ENCODE measurements around the gene COQ5.

The COQ5 gene

GRCh38 chr12:120469450-120470149 lies 59.4 kb downstream of the COQ5 start, which contains the start of gene SRSF9:
Gene SRSF9, minus strand, starts transcription at chr12:120469748. Its CDS starts 139 bp downstream, at chr12:120469609.
- H4K5ac ChIP-seq (ENCODE audit: low read length), result peak within 1 kb of the TSS; percentile 33

GRCh38 chr12:120468821-120469449 lies 60.0 kb downstream of the COQ5 start:
- Histone ChIP-seq H3K79me2 (ENCODE audit: control insufficient read depth, insufficient read depth, low read length) (peaks cover 34% of the 10 kb centered on the region), H2BK15ac (replicated peaks; ENCODE audit: low read depth) (no peak overlapping the region), H2BK120ac (ENCODE audit: low read depth, low read length) (peak overlapping the region; percentile 4), H3K18ac (ENCODE audit: low read length) (peak overlapping the region; percentile 63), H3K56ac (ENCODE audit: low read length) (peak overlapping the region; percentile 100), H2BK5ac (ENCODE audit: low read length) (peak overlapping the region; percentile 93), H3K27me3 (ENCODE audit: insufficient read depth, low read length, poor library complexity) (no peaks in the 10 kb centered on the region), H3K4me2 (ENCODE audit: low read length) (peak overlapping the region; percentile 83), H3K79me1 (ENCODE audit: low read length) (peaks cover 10% of the 10 kb centered on the region), H4K5ac (ENCODE audit: low read length) (no peak overlapping the region), H3K4me3 (ENCODE audit: low read length) (peak overlapping the region; percentile 90), H3K4ac (ENCODE audit: low read depth, low read length) (peak overlapping the region; percentile 96), H3K23ac (ENCODE audit: low read length) (peak overlapping the region; percentile 99), H4K8ac (ENCODE audit: low read depth, low read length) (no peak overlapping the region), H3K36me3 (ENCODE audit: control insufficient read depth, insufficient read depth, low read length) (peaks cover 5% of the 10 kb centered on the region), H3K4me1 (ENCODE audit: control insufficient read depth, low read depth, low read length) (no peaks in the 10 kb centered on the region), H3K9ac (ENCODE audit: low read length) (peak overlapping the region; percentile 99), H3K27ac (ENCODE audit: low read depth, low read length) (peak overlapping the region; percentile 80), H2AK5ac (ENCODE audit: low read length) (no peak overlapping the region)
- DNase-seq, result no peak
- no CpG with 5 or more reads among the region's 57 CpGs for WGBS (ENCODE audit: extremely low coverage, insufficient coverage, low lambda C conversion rate)

More at GRCh38 chr12:120469450-120470149, 59.4 kb downstream of the COQ5 start, which contains the start of gene SRSF9:
- Histone ChIP-seq H3K4me2 (ENCODE audit: low read length) (peak within 1 kb of the TSS; percentile 83), H2BK5ac (ENCODE audit: low read length) (peak within 1 kb of the TSS; percentile 93), H3K18ac (ENCODE audit: low read length) (peak within 1 kb of the TSS; percentile 63), H3K27ac (ENCODE audit: low read depth, low read length) (peak within 1 kb of the TSS; percentile 80), H3K23ac (ENCODE audit: low read length) (peak within 1 kb of the TSS; percentile 99), H2BK120ac (ENCODE audit: low read depth, low read length) (peak within 1 kb of the TSS; percentile 4), H3K79me1 (ENCODE audit: low read length) (peaks cover 8% of the 10 kb centered on the region), H3K4ac (ENCODE audit: low read depth, low read length) (peak within 1 kb of the TSS; percentile 96), H3K4me3 (ENCODE audit: low read length) (peak within 1 kb of the TSS; percentile 90), H3K79me2 (ENCODE audit: control insufficient read depth, insufficient read depth, low read length) (peaks cover 34% of the 10 kb centered on the region), H4K8ac (ENCODE audit: low read depth, low read length) (no peak within 1 kb of the TSS), H3K36me3 (ENCODE audit: control insufficient read depth, insufficient read depth, low read length) (peaks cover 2% of the 10 kb centered on the region), H3K9ac (ENCODE audit: low read length) (peak within 1 kb of the TSS; percentile 99), H2AK5ac (ENCODE audit: low read length) (no peak within 1 kb of the TSS), H3K56ac (ENCODE audit: low read length) (peak within 1 kb of the TSS; percentile 100), H3K4me1 (ENCODE audit: control insufficient read depth, low read depth, low read length) (no peaks in the 10 kb centered on the region), H3K27me3 (ENCODE audit: insufficient read depth, low read length, poor library complexity) (no peaks in the 10 kb centered on the region), H2BK15ac (replicated peaks; ENCODE audit: low read depth) (no peak within 1 kb of the TSS)
- no CpG with 5 or more reads among the region's 88 CpGs for WGBS (ENCODE audit: extremely low coverage, insufficient coverage, low lambda C conversion rate)
- peak; percentile 97 for DNase-seq

- WGBS (ENCODE audit: extremely low coverage, insufficient coverage, low lambda C conversion rate), result no CpG with 5 or more reads among the region's 23 CpGs
Measured at GRCh38 chr12:120468325-120468820, 60.6 kb downstream of the COQ5 start.

GRCh38 chr12:120467439-120467838 lies 61.5 kb downstream of the COQ5 start:
- no peak overlapping the region for H3K4ac ChIP-seq (ENCODE audit: low read depth, low read length)
- no peak overlapping the region for H2BK15ac ChIP-seq (replicated peaks; ENCODE audit: low read depth)
- H3K36me3 ChIP-seq (ENCODE audit: control insufficient read depth, insufficient read depth, low read length), result peaks cover 19% of the 10 kb centered on the region
- no peak overlapping the region for H4K8ac ChIP-seq (ENCODE audit: low read depth, low read length)
- H3K9ac ChIP-seq (ENCODE audit: low read length), result peak overlapping the region; percentile 9
- no peak overlapping the region for H3K23ac ChIP-seq (ENCODE audit: low read length)
- no peak overlapping the region for H2BK5ac ChIP-seq (ENCODE audit: low read length)
- H3K79me2 ChIP-seq (ENCODE audit: control insufficient read depth, insufficient read depth, low read length), result peaks cover 34% of the 10 kb centered on the region
- H3K79me1 ChIP-seq (ENCODE audit: low read length), result peaks cover 13% of the 10 kb centered on the region
- DNase-seq, result no peak
- no peak overlapping the region for H3K18ac ChIP-seq (ENCODE audit: low read length)
- WGBS (ENCODE audit: extremely low coverage, insufficient coverage, low lambda C conversion rate), result no CpG with 5 or more reads among the region's 6 CpGs
- H3K4me2 ChIP-seq (ENCODE audit: low read length), result no peak overlapping the region
- H3K27me3 ChIP-seq (ENCODE audit: insufficient read depth, low read length, poor library complexity), result no peaks in the 10 kb centered on the region
- H3K4me3 ChIP-seq (ENCODE audit: low read length), result no peak overlapping the region
- no peak overlapping the region for H4K5ac ChIP-seq (ENCODE audit: low read length)
- H3K27ac ChIP-seq (ENCODE audit: low read depth, low read length), result no peak overlapping the region
- H3K56ac ChIP-seq (ENCODE audit: low read length), result no peak overlapping the region
- H2AK5ac ChIP-seq (ENCODE audit: low read length), result no peak overlapping the region
- H3K4me1 ChIP-seq (ENCODE audit: control insufficient read depth, low read depth, low read length), result no peaks in the 10 kb centered on the region
- H2BK120ac ChIP-seq (ENCODE audit: low read depth, low read length), result no peak overlapping the region

More at GRCh38 chr12:120468325-120468820, 60.6 kb downstream of the COQ5 start:
- H3K18ac ChIP-seq (ENCODE audit: low read length), result peak overlapping the region; percentile 63
- no peak overlapping the region for H2BK120ac ChIP-seq (ENCODE audit: low read depth, low read length)
- H3K4me2 ChIP-seq (ENCODE audit: low read length), result peak overlapping the region; percentile 83
- H3K27me3 ChIP-seq (ENCODE audit: insufficient read depth, low read length, poor library complexity), result no peaks in the 10 kb centered on the region
- DNase-seq, result peak; percentile 63
- peak overlapping the region; percentile 80 for H3K27ac ChIP-seq (ENCODE audit: low read depth, low read length)
- no peak overlapping the region for H4K5ac ChIP-seq (ENCODE audit: low read length)
- H3K4me3 ChIP-seq (ENCODE audit: low read length), result peak overlapping the region; percentile 65
- H4K8ac ChIP-seq (ENCODE audit: low read depth, low read length), result no peak overlapping the region
- H3K79me1 ChIP-seq (ENCODE audit: low read length), result peaks cover 10% of the 10 kb centered on the region
- peaks cover 11% of the 10 kb centered on the region for H3K36me3 ChIP-seq (ENCODE audit: control insufficient read depth, insufficient read depth, low read length)
- no peak overlapping the region for H2AK5ac ChIP-seq (ENCODE audit: low read length)
- peak overlapping the region; percentile 96 for H3K4ac ChIP-seq (ENCODE audit: low read depth, low read length)
- H2BK5ac ChIP-seq (ENCODE audit: low read length), result no peak overlapping the region
- H3K56ac ChIP-seq (ENCODE audit: low read length), result peak overlapping the region; percentile 94
- H3K23ac ChIP-seq (ENCODE audit: low read length), result no peak overlapping the region
- peaks cover 34% of the 10 kb centered on the region for H3K79me2 ChIP-seq (ENCODE audit: control insufficient read depth, insufficient read depth, low read length)
- no peak overlapping the region for H2BK15ac ChIP-seq (replicated peaks; ENCODE audit: low read depth)
- H3K9ac ChIP-seq (ENCODE audit: low read length), result peak overlapping the region; percentile 92
- no peaks in the 10 kb centered on the region for H3K4me1 ChIP-seq (ENCODE audit: control insufficient read depth, low read depth, low read length)

GRCh38 chr12:120466560-120467315 lies 62.2 kb downstream of the COQ5 start:
- Histone ChIP-seq H3K4ac (ENCODE audit: low read depth, low read length) (no peak overlapping the region), H2BK5ac (ENCODE audit: low read length) (no peak overlapping the region), H4K5ac (ENCODE audit: low read length) (no peak overlapping the region), H3K56ac (ENCODE audit: low read length) (no peak overlapping the region), H3K27ac (ENCODE audit: low read depth, low read length) (no peak overlapping the region), H3K23ac (ENCODE audit: low read length) (no peak overlapping the region), H2AK5ac (ENCODE audit: low read length) (no peak overlapping the region), H3K36me3 (ENCODE audit: control insufficient read depth, insufficient read depth, low read length) (peaks cover 21% of the 10 kb centered on the region), H3K79me1 (ENCODE audit: low read length) (peaks cover 13% of the 10 kb centered on the region), H3K79me2 (ENCODE audit: control insufficient read depth, insufficient read depth, low read length) (peaks cover 34% of the 10 kb centered on the region), H3K4me3 (ENCODE audit: low read length) (no peak overlapping the region), H3K4me2 (ENCODE audit: low read length) (no peak overlapping the region), H3K27me3 (ENCODE audit: insufficient read depth, low read length, poor library complexity) (no peaks in the 10 kb centered on the region), H4K8ac (ENCODE audit: low read depth, low read length) (no peak overlapping the region), H3K9ac (ENCODE audit: low read length) (peak overlapping the region; percentile 9), H3K4me1 (ENCODE audit: control insufficient read depth, low read depth, low read length) (no peaks in the 10 kb centered on the region), H2BK15ac (replicated peaks; ENCODE audit: low read depth) (no peak overlapping the region), H2BK120ac (ENCODE audit: low read depth, low read length) (no peak overlapping the region), H3K18ac (ENCODE audit: low read length) (no peak overlapping the region)
- peak; percentile 66 for DNase-seq
- no CpG with 5 or more reads among the region's 8 CpGs for WGBS (ENCODE audit: extremely low coverage, insufficient coverage, low lambda C conversion rate)

Data from mesendoderm (in vitro differentiated cells).